SK-N-SH treated with all-trans-retinoic acid at 6 μM for 48 hours (cell line): ENCODE data around the gene ASTN2.

Source experiments
- ATAC-seq: fragments of 200-7000 bp; cut with Tn5 transposase; 3 replicates; pipeline ENCODE4 v1.9.1; 2020; ENCODE audit warnings: mild to moderate bottlenecking, moderate library complexity
- CSDC2 ChIP-seq: fragments of 250-450 bp; sonication (Bioruptor Pico); IDR thresholded peaks from 2 replicates; pipeline ENCODE4 v1.5.0; 2020; ENCODE audit warnings: mild to moderate bottlenecking, moderate library complexity
- CSRNP3 ChIP-seq: fragments of 250-450 bp; sonication (Bioruptor Pico); IDR thresholded peaks from 2 replicates; pipeline ENCODE4 v1.5.1; 2021; ENCODE audit warnings: mild to moderate bottlenecking, moderate library complexity
- ESRRG ChIP-seq: fragments of 250-450 bp; sonication (Bioruptor Pico); IDR thresholded peaks from 2 replicates; pipeline ENCODE4 v1.6.1; 2021; ENCODE audit warnings: mild to moderate bottlenecking
- GLIS3 ChIP-seq: fragments of 250-450 bp; sonication (Bioruptor Pico); IDR thresholded peaks from 2 replicates; pipeline ENCODE4 v1.5.0; 2020; ENCODE audit warnings: mild to moderate bottlenecking, moderate library complexity
- PATZ1 ChIP-seq: fragments of 250-450 bp; sonication (Bioruptor Pico); IDR thresholded peaks from 2 replicates; pipeline ENCODE4 v1.8.0; 2020; ENCODE audit warnings: mild to moderate bottlenecking, moderate library complexity, borderline replicate concordance
- PPARA ChIP-seq: fragments of 250-450 bp; sonication (Bioruptor Pico); IDR thresholded peaks from 2 replicates; pipeline ENCODE4 v1.5.0; 2020; ENCODE audit warnings: mild to moderate bottlenecking, borderline replicate concordance
- RARB ChIP-seq: fragments of 250-450 bp; sonication (Bioruptor Pico); IDR thresholded peaks from 2 replicates; pipeline ENCODE4 v1.8.0; 2021; ENCODE audit warnings: mild to moderate bottlenecking, moderate library complexity
- SNAI2 ChIP-seq: fragments of 250-450 bp; sonication (Bioruptor Pico); IDR thresholded peaks from 2 replicates; pipeline ENCODE4 v1.5.0; 2020; ENCODE audit warnings: mild to moderate bottlenecking, moderate library complexity
- TCF4 ChIP-seq: fragments of 250-450 bp; sonication (Bioruptor Pico); IDR thresholded peaks from 2 replicates; pipeline ENCODE4 v1.8.0; 2021; ENCODE audit warnings: mild to moderate bottlenecking, moderate library complexity, borderline replicate concordance
- TOX ChIP-seq: fragments of 250-450 bp; sonication (Bioruptor Pico); IDR thresholded peaks from 2 replicates; pipeline ENCODE4 v1.8.0; 2021; ENCODE audit warnings: mild to moderate bottlenecking, moderate library complexity, borderline replicate concordance
- ZC3H10 ChIP-seq: fragments of 250-450 bp; sonication (Bioruptor Pico); IDR thresholded peaks from 2 replicates; pipeline ENCODE4 v1.5.1; 2021; ENCODE audit warnings: mild to moderate bottlenecking, moderate library complexity
- ZFP3 ChIP-seq: fragments of 250-450 bp; sonication (Bioruptor Pico); IDR thresholded peaks from 2 replicates; pipeline ENCODE4 v1.5.0; 2020; ENCODE audit warnings: mild to moderate bottlenecking, moderate library complexity
- ZFP30 ChIP-seq: fragments of 450-650 bp; formaldehyde crosslinking; IDR thresholded peaks from 2 replicates; pipeline ENCODE4 v1.5.0; 2022; ENCODE audit warnings: mild to moderate bottlenecking, moderate library complexity
- ZNF565 ChIP-seq: fragments of 450-650 bp; formaldehyde crosslinking; conservative IDR thresholded peaks from 2 replicates; pipeline ENCODE4 v1.5.0; 2020; ENCODE audit warnings: low read depth, mild to moderate bottlenecking, moderate library complexity
- ZNF70 ChIP-seq: fragments of 450-650 bp; formaldehyde crosslinking; IDR thresholded peaks from 2 replicates; pipeline ENCODE4 v1.5.0; 2020; ENCODE audit warnings: mild to moderate bottlenecking, moderate library complexity
- ZNF8 ChIP-seq: fragments of 450-650 bp; formaldehyde crosslinking; IDR thresholded peaks from 2 replicates; pipeline ENCODE4 v1.5.0; 2020; ENCODE audit warnings: mild to moderate bottlenecking, moderate library complexity
- TF ChIP-seq, protein P1 (sequence below): fragments of 250-450 bp; sonication (Bioruptor Pico); IDR thresholded peaks from 2 replicates; pipeline ENCODE4 v1.8.0; 2021; ENCODE audit warnings: low read depth, mild to moderate bottlenecking, moderate library complexity, borderline replicate concordance
- TF ChIP-seq, protein P2 (sequence below): fragments of 250-450 bp; sonication (Bioruptor Pico); IDR thresholded peaks from 2 replicates; pipeline ENCODE4 v1.5.0; 2020; ENCODE audit warnings: mild to moderate bottlenecking, moderate library complexity

The ASTN2 gene

GRCh38 chr9:116774421-116775180, 640.3 kb downstream of the ASTN2 start:
- ATAC-seq = no peak
- TF ChIP-seq CSDC2 (CRISPR knock-in tag) (no peak), GLIS3 (no peak)

GRCh38 chr9:116767219-116767618, 647.6 kb downstream of the ASTN2 start:
- TF ChIP-seq, protein P1, sequence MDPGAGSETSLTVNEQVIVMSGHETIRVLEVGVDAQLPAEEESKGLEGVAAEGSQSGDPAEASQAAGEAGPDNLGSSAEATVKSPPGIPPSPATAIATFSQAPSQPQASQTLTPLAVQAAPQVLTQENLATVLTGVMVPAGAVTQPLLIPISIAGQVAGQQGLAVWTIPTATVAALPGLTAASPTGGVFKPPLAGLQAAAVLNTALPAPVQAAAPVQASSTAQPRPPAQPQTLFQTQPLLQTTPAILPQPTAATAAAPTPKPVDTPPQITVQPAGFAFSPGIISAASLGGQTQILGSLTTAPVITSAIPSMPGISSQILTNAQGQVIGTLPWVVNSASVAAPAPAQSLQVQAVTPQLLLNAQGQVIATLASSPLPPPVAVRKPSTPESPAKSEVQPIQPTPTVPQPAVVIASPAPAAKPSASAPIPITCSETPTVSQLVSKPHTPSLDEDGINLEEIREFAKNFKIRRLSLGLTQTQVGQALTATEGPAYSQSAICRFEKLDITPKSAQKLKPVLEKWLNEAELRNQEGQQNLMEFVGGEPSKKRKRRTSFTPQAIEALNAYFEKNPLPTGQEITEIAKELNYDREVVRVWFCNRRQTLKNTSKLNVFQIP = no peak
- TF ChIP-seq ZNF8 (CRISPR knock-in tag) = no peak
- TF ChIP-seq ZFP3 (CRISPR knock-in tag) = no peak
- no peak for TF ChIP-seq ZC3H10 (CRISPR knock-in tag)
- TF ChIP-seq ZNF70 = no peak
- TF ChIP-seq TOX = no peak
- TF ChIP-seq ESRRG (CRISPR knock-in tag) = no peak
- TF ChIP-seq, protein P2, sequence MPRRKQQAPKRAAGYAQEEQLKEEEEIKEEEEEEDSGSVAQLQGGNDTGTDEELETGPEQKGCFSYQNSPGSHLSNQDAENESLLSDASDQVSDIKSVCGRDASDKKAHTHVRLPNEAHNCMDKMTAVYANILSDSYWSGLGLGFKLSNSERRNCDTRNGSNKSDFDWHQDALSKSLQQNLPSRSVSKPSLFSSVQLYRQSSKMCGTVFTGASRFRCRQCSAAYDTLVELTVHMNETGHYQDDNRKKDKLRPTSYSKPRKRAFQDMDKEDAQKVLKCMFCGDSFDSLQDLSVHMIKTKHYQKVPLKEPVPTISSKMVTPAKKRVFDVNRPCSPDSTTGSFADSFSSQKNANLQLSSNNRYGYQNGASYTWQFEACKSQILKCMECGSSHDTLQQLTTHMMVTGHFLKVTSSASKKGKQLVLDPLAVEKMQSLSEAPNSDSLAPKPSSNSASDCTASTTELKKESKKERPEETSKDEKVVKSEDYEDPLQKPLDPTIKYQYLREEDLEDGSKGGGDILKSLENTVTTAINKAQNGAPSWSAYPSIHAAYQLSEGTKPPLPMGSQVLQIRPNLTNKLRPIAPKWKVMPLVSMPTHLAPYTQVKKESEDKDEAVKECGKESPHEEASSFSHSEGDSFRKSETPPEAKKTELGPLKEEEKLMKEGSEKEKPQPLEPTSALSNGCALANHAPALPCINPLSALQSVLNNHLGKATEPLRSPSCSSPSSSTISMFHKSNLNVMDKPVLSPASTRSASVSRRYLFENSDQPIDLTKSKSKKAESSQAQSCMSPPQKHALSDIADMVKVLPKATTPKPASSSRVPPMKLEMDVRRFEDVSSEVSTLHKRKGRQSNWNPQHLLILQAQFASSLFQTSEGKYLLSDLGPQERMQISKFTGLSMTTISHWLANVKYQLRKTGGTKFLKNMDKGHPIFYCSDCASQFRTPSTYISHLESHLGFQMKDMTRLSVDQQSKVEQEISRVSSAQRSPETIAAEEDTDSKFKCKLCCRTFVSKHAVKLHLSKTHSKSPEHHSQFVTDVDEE (CRISPR knock-in tag) = no peak
- TF ChIP-seq CSRNP3 (CRISPR knock-in tag) = no peak
- no peak for TF ChIP-seq CSDC2 (CRISPR knock-in tag)
- TF ChIP-seq TCF4 = no peak
- TF ChIP-seq PATZ1 (CRISPR knock-in tag) = no peak
- TF ChIP-seq, all 23 proteins: peak for 0

GRCh38 chr9:116765011-116765410, 649.8 kb downstream of the ASTN2 start:
- ATAC-seq = no peak
- no peak for TF ChIP-seq ZFP30
- TF ChIP-seq ZNF70 = no peak
- TF ChIP-seq ESRRG (CRISPR knock-in tag) = no peak
- TF ChIP-seq ZNF565 = no peak
- no peak for TF ChIP-seq RARB (CRISPR knock-in tag)
- TF ChIP-seq CSDC2 (CRISPR knock-in tag) = no peak
- TF ChIP-seq CSRNP3 (CRISPR knock-in tag) = no peak
- no peak for TF ChIP-seq PPARA
- no peak for TF ChIP-seq SNAI2 (CRISPR knock-in tag)

More at GRCh38 chr9:116767219-116767618, 647.6 kb downstream of the ASTN2 start:
- no peak for ATAC-seq

DNA sequence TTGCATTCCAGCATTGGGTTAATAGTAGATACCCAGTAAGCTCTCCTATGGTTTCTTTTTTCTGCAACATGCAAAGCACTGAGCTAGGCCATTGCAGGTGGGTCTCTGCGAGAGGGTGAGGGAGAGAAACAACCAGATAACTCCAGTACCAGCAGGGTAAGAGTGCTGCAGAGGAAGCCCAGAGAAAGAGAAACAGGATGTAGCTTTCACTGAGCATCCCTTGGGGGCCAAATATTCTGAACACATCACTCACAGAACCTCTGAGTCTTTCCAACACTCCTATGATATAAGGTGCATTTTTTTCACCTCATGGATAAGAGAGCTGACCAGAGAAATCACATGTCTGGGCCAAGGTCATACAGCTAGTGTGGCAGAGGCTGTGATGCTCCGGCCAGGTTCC, 651.1 kb downstream of the ASTN2 start:
- TF ChIP-seq PATZ1 (CRISPR knock-in tag) (no peak), CSRNP3 (CRISPR knock-in tag) (no peak), RARB (CRISPR knock-in tag) (no peak)
- no peak for ATAC-seq
